ENCODE data around the gene MFAP4. TPM values are rescaled to one million over a fixed set of nuclear protein-coding genes. Genes with fewer than 3 reads are reported as not detected.
A peak's percentile ranks its signal among the peaks of the same experiment; 100 is the strongest.

Gene MFAP4
- total RNA-seq, 1 experiment from 2014 or later = 0.52 TPM

- TF ChIP-seq CBX3 (IDR thresholded peaks at IDR 0.05; ENCODE audit: low read depth) (no peak), RAD21 (IDR thresholded peaks at IDR 0.05; ENCODE audit: low read depth) (0 out of 2 replicates have a peak, but pooled peaks have one; percentile 8)
- Histone ChIP-seq H3K9me3 (ENCODE audit: control insufficient read depth in 1 of 2, insufficient read depth in 1 of 2, low read depth in 1 of 2, low read length in 2 of 2) (no peaks in the 10 kb centered on the region), H4K20me1 (ENCODE audit: insufficient read depth) (no peaks in the 10 kb centered on the region), H3K4me2 (ENCODE audit: low read length) (no peak overlapping the region), H3K27ac (ENCODE audit: low read depth, low read length) (no peak overlapping the region), H3K36me3 (ENCODE audit: control insufficient read depth in 1 of 2, insufficient read depth in 2 of 2, low read length in 2 of 2) (no peaks in the 10 kb centered on the region), H3K4me1 (ENCODE audit: control insufficient read depth in 1 of 2, insufficient read depth in 2 of 2, low read length in 2 of 2) (no peaks in the 10 kb centered on the region), H2AFZ (ENCODE audit: low read depth, low read length, poor library complexity, severe bottlenecking) (no peak overlapping the region), H3K27me3 (ENCODE audit: insufficient read depth, low read length) (no peaks in the 10 kb centered on the region), H3K9me2 (ENCODE audit: insufficient read depth) (no peaks in the 10 kb centered on the region), H3K4me3 (replicated peaks in 1 of 2; ENCODE audit: low read depth in 1 of 2, low read length in 2 of 2) (no peak overlapping the region), H3K9ac (ENCODE audit: low read length) (no peak overlapping the region), H3K79me2 (ENCODE audit: insufficient read depth, low read length) (no peaks in the 10 kb centered on the region)
- ChIA-PET RAD21 (ENCODE audit: low non-redundant PET in 1 of 2, low total read pairs in 2 of 2, uncharacterized antibody in 2 of 2, unreplicated experiment in 2 of 2) (interaction anchor here in 1 of 2 experiments (0.7 kb wide), 1 partner anchor 71 kb away, joined by 3 read pairs; no protein-coding TSS in a partner anchor), CTCF (interaction anchor here (1.5 to 2.2 kb wide), 2 partner anchors 13 to 329 kb away, joined by 3 to 10 read pairs; no protein-coding TSS in a partner anchor), POLR2A (no interaction called here)
- DNase-seq (ENCODE audit: low read depth, low spot score) (no peak), ATAC-seq (no peak)
- intact Hi-C loops (cut with micrococcal nuclease) = no loop called here
- BruUV-seq (replicated peaks) = no TSS peak
These were observed 46.8 kb upstream of the MFAP4 start for GRCh38 chr17:19433727-19434340.

- intact Hi-C loops (cut with micrococcal nuclease) = no loop called here
- H3K4me2 ChIP-seq (ENCODE audit: low read length) = no peak overlapping the region
- H3K9me3 ChIP-seq (ENCODE audit: control insufficient read depth in 1 of 2, insufficient read depth in 1 of 2, low read depth in 1 of 2, low read length in 2 of 2) = no peaks in the 10 kb centered on the region
- no peaks in the 10 kb centered on the region for H4K20me1 ChIP-seq (ENCODE audit: insufficient read depth)
- DNase-seq (ENCODE audit: low read depth, low spot score) (no peak), ATAC-seq (no peak)
- ChIA-PET CTCF (interaction anchor here (1.5 to 2.2 kb wide), 2 partner anchors 14 to 329 kb away, joined by 3 to 10 read pairs; no protein-coding TSS in a partner anchor), POLR2A (no interaction called here), RAD21 (ENCODE audit: low non-redundant PET in 1 of 2, low total read pairs in 2 of 2, uncharacterized antibody in 2 of 2, unreplicated experiment in 2 of 2) (interaction anchor here in 1 of 2 experiments (0.7 kb wide), 1 partner anchor 70 kb away, joined by 3 read pairs; no protein-coding TSS in a partner anchor)
- no peaks in the 10 kb centered on the region for H3K27me3 ChIP-seq (ENCODE audit: insufficient read depth, low read length)
- TF ChIP-seq ZNF274 (IDR thresholded peaks at IDR 0.05; ENCODE audit: low read depth, low read length) = no peak
- no peak for TF ChIP-seq EZH2 (IDR thresholded peaks at IDR 0.05)
- TF ChIP-seq CBX3 (IDR thresholded peaks at IDR 0.05; ENCODE audit: low read depth) = no peak
- no peak for TF ChIP-seq POLR2AphosphoS5 (IDR thresholded peaks at IDR 0.05; ENCODE audit: low read depth, low read length)
- no peak for TF ChIP-seq TCF7L2 (IDR thresholded peaks at IDR 0.05; ENCODE audit: borderline replicate concordance, extremely low read depth, insufficient read depth, insufficient read length)
- TF ChIP-seq, protein P1, sequence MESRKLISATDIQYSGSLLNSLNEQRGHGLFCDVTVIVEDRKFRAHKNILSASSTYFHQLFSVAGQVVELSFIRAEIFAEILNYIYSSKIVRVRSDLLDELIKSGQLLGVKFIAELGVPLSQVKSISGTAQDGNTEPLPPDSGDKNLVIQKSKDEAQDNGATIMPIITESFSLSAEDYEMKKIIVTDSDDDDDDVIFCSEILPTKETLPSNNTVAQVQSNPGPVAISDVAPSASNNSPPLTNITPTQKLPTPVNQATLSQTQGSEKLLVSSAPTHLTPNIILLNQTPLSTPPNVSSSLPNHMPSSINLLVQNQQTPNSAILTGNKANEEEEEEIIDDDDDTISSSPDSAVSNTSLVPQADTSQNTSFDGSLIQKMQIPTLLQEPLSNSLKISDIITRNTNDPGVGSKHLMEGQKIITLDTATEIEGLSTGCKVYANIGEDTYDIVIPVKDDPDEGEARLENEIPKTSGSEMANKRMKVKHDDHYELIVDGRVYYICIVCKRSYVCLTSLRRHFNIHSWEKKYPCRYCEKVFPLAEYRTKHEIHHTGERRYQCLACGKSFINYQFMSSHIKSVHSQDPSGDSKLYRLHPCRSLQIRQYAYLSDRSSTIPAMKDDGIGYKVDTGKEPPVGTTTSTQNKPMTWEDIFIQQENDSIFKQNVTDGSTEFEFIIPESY (IDR thresholded peaks at IDR 0.05; ENCODE audit: extremely low read depth, insufficient replicate concordance, low read length) = no peak
- no peak for TF ChIP-seq RAD21 (IDR thresholded peaks at IDR 0.05; ENCODE audit: low read depth)
- no peak for TF ChIP-seq SIN3A (IDR thresholded peaks at IDR 0.05; ENCODE audit: low read depth)
- no peak for TF ChIP-seq POLR2A (IDR thresholded peaks at IDR 0.05; ENCODE audit: borderline replicate concordance, extremely low read depth, insufficient read depth, insufficient read length)
- no peak for TF ChIP-seq EGR1 (IDR thresholded peaks at IDR 0.05; ENCODE audit: low read depth)
- no peak for TF ChIP-seq ELF1 (IDR thresholded peaks at IDR 0.05; ENCODE audit: borderline replicate concordance, low read depth)
- TF ChIP-seq ATF3 (IDR thresholded peaks at IDR 0.05) = no peak
- TF ChIP-seq FOSL1 (IDR thresholded peaks at IDR 0.05; ENCODE audit: low read depth) = no peak
- TF ChIP-seq, protein P2, sequence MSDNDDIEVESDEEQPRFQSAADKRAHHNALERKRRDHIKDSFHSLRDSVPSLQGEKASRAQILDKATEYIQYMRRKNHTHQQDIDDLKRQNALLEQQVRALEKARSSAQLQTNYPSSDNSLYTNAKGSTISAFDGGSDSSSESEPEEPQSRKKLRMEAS (IDR thresholded peaks at IDR 0.05) = no peak
- TF ChIP-seq YY1 (IDR thresholded peaks at IDR 0.05; ENCODE audit: extremely low read depth, insufficient replicate concordance, low read depth, low read length) = no peak
- no peak for TF ChIP-seq JUND (IDR thresholded peaks at IDR 0.05)
- H3K79me2 ChIP-seq (ENCODE audit: insufficient read depth, low read length) = no peaks in the 10 kb centered on the region
- no peaks in the 10 kb centered on the region for H3K9me2 ChIP-seq (ENCODE audit: insufficient read depth)
- H3K27ac ChIP-seq (ENCODE audit: low read depth, low read length) = no peak overlapping the region
- no peak overlapping the region for H3K4me3 ChIP-seq (replicated peaks in 1 of 2; ENCODE audit: low read depth in 1 of 2, low read length in 2 of 2)
- H3K36me3 ChIP-seq (ENCODE audit: control insufficient read depth in 1 of 2, insufficient read depth in 2 of 2, low read length in 2 of 2) = no peaks in the 10 kb centered on the region
- H3K9ac ChIP-seq (ENCODE audit: low read length) = no peak overlapping the region
- no TSS peak for BruUV-seq (replicated peaks)
- H3K4me1 ChIP-seq (ENCODE audit: control insufficient read depth in 1 of 2, insufficient read depth in 2 of 2, low read length in 2 of 2) = no peaks in the 10 kb centered on the region
- no peak overlapping the region for H2AFZ ChIP-seq (ENCODE audit: low read depth, low read length, poor library complexity, severe bottlenecking)
These were observed 46.3 kb upstream of the MFAP4 start for GRCh38 chr17:19433255-19433654.
